Activated naive CD8-positive, alpha-beta T cell treated with anti-CD3 and anti-CD28 coated beads, Interleukin-2, amount 10 ng/mL, durations not matched to agents 7 days and 5 days (primary cell): Measurements from ENCODE around the gene CLSTN2. TPM values are rescaled to one million over a fixed set of nuclear protein-coding genes. Genes with fewer than 3 reads are reported as not detected.

ENCODE experiments used
- ATAC-seq: fragments of 150-1000 bp; cut with Tn5 transposase; one replicate; pipeline ENCODE4 v1.10.0; 2021; ENCODE audit warnings: low read depth, moderate library complexity
- POLR2A ChIA-PET: fragments of 350-600 bp; sonication (Branson Sonifier 250); formaldehyde crosslinking; loops from one replicate; lab custom pipeline; 2021; ENCODE audit warnings: antibody characterized with exemption; lab: Charles Lee
- DNase-seq: peaks from one replicate; pipeline ENCODE4 v3.0.0; 2021
- H3K27ac Mint-ChIP-seq: one replicate; pipeline ENCODE4 v1.8.0; 2022; ENCODE audit warnings: mild to moderate bottlenecking, mixed read lengths
- H3K27me3 Mint-ChIP-seq: one replicate; pipeline ENCODE4 v1.8.0; 2022; ENCODE audit warnings: mild to moderate bottlenecking, moderate library complexity, mixed read lengths
- H3K36me3 Mint-ChIP-seq: one replicate; pipeline ENCODE4 v1.8.0; 2021; ENCODE audit warnings: mild to moderate bottlenecking, mixed read lengths
- H3K4me1 Mint-ChIP-seq: one replicate; pipeline ENCODE4 v1.8.0; 2021; ENCODE audit warnings: mixed read lengths
- H3K4me3 Mint-ChIP-seq: one replicate; pipeline ENCODE4 v1.8.0; 2022; ENCODE audit warnings: mild to moderate bottlenecking, moderate library complexity, mixed read lengths
- H3K9me3 Mint-ChIP-seq: one replicate; pipeline ENCODE4 v1.8.0; 2021; ENCODE audit warnings: mixed read lengths
- total RNA-seq, 2 experiments: library from RNA; stranded (reverse); gene quantifications; one replicate each; pipeline ENCODE4 v1.2.3, GENCODE V29; 2021

The CLSTN2 gene
- total RNA-seq, 2 experiments from 2014 or later: not detected

DNA sequence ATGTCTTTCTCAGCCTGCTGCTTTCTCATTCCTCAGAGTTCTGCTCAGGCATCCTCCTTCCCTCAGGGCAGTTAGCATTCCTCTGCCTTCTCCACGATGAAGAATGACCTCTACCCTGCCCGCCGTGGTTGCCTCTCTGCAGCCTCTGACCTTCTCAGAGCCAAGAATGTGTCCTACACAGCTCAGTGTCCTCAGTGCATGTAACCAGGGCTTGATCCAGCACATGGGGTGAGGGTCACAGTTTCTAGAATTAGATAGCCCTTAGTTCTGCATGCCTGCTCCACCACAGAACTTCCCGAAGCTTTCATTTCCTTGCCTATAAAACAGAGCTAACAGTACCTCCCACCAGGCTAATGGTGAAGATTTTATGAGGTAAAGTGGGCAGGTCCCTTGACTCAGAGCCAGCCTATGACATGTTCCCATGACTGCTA lies 182.1 kb downstream of the CLSTN2 start:
- no peak overlapping the region for H3K4me3 Mint-ChIP-seq
- no peaks in the 10 kb centered on the region for H3K9me3 Mint-ChIP-seq
- no peaks in the 10 kb centered on the region for H3K36me3 Mint-ChIP-seq
- ATAC-seq: no peak
- DNase-seq: no peak
- H3K27ac Mint-ChIP-seq: no peak overlapping the region
- H3K27me3 Mint-ChIP-seq: peaks cover 3% of the 10 kb centered on the region
- POLR2A ChIA-PET: no interaction called here
- H3K4me1 Mint-ChIP-seq: no peaks in the 10 kb centered on the region

DNA sequence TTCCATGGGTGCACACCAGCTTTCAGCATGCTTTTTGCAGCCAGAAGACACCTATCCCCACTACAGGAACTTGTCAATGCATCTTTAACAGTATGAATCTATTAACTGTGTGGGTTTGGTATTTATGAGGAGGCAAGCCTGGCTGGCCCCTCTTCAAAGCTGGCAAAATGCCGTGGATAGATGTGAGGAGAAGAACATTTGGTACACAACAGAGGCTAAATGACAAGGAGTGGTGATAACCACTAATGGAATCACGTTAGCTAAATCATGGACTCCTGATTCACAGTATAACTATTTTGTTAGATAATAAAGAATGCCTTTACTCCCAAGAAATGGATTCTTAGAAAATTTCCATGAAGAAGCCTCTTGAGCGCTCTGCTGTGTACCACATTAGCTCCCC lies 187.2 kb downstream of the CLSTN2 start:
- H3K27ac Mint-ChIP-seq: no peak overlapping the region
- DNase-seq (no peak), ATAC-seq (no peak)
- POLR2A ChIA-PET: no interaction called here
- no peak overlapping the region for H3K4me3 Mint-ChIP-seq
- H3K36me3 Mint-ChIP-seq: no peaks in the 10 kb centered on the region
- H3K9me3 Mint-ChIP-seq: no peaks in the 10 kb centered on the region
- H3K4me1 Mint-ChIP-seq: no peaks in the 10 kb centered on the region
- peaks cover 3% of the 10 kb centered on the region for H3K27me3 Mint-ChIP-seq

DNA sequence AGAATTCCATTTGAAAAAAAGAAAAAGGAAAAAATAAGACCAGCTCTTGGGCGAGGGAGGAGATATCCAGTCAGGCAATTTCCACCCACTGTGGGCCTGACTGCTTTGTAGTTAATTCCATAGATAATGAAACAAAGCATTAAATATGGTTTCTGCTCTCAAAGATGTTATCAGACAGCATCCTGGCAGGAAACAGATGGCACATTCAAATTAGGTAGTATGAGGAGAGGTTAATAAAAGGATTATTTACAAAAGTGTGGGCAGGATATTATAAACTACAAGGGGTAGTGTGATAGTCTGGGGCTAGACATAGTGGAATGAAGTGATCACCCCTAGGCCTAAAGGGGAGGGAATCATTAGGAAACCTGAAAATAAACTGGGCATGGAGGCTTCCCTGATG lies 193.2 kb downstream of the CLSTN2 start:
- DNase-seq: no peak
- H3K27me3 Mint-ChIP-seq: no peaks in the 10 kb centered on the region

DNA sequence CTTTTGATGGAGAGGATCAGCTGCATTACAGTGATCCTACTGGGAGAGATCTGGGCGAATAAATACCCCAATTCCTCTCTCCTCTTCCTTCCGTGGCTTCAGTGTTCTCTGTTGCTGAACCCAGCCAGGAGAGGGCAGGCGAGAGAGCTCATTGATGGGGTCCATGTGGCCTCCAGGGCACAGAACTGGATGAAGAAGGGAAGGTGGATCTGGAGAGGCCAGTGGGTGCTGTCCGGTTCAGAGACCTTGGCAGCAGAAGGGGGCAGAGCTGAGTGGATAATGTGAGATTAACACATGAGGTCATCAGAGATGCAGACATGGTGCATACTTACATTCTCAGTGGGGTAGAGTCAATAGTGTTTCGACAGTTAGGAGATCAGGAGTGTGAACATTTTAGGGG lies 193.6 kb downstream of the CLSTN2 start:
- H3K4me3 Mint-ChIP-seq: no peak overlapping the region
- ATAC-seq: no peak
- no peaks in the 10 kb centered on the region for H3K9me3 Mint-ChIP-seq
- peak; percentile 30 for DNase-seq
- H3K27me3 Mint-ChIP-seq: no peaks in the 10 kb centered on the region
- no peaks in the 10 kb centered on the region for H3K4me1 Mint-ChIP-seq
- no peaks in the 10 kb centered on the region for H3K36me3 Mint-ChIP-seq
- POLR2A ChIA-PET: no interaction called here
- no peak overlapping the region for H3K27ac Mint-ChIP-seq

More for the DNA sequence above, 193.2 kb downstream of the CLSTN2 start:
- H3K9me3 Mint-ChIP-seq: no peaks in the 10 kb centered on the region
- no peak for ATAC-seq
- H3K4me3 Mint-ChIP-seq: no peak overlapping the region
- POLR2A ChIA-PET: no interaction called here
- no peaks in the 10 kb centered on the region for H3K36me3 Mint-ChIP-seq
- H3K27ac Mint-ChIP-seq: no peak overlapping the region
- H3K4me1 Mint-ChIP-seq: no peaks in the 10 kb centered on the region

DNA sequence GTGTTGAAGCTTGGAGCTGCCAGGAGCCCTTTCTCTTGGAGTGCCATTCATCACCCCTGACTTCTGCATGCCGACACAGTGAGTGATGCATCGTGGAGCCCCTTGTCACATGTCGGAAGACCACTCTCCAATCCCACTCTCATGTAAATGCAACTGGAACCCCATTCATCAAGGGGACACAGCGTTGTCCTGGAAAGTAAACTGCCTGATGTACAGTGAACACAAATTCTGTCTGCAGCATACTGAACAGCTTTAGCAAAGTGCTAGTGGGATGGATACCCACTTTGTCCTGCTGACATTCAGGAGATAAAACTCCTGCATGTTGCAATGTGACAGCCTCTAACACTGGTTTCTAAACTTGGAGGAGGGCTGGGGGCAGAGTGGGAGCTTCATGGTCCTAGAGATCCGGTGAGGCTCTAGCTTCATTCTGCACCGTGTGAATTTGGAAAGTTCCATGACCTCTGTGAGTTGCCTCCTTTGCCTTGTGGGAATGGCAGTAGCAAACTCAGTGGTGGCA lies 194.8 kb downstream of the CLSTN2 start:
- Mint-ChIP-seq H3K4me1 (no peaks in the 10 kb centered on the region), H3K4me3 (no peak overlapping the region), H3K36me3 (no peaks in the 10 kb centered on the region), H3K9me3 (no peaks in the 10 kb centered on the region), H3K27me3 (no peaks in the 10 kb centered on the region), H3K27ac (no peak overlapping the region)
- ATAC-seq: no peak
- POLR2A ChIA-PET: no interaction called here
- no peak for DNase-seq

DNA sequence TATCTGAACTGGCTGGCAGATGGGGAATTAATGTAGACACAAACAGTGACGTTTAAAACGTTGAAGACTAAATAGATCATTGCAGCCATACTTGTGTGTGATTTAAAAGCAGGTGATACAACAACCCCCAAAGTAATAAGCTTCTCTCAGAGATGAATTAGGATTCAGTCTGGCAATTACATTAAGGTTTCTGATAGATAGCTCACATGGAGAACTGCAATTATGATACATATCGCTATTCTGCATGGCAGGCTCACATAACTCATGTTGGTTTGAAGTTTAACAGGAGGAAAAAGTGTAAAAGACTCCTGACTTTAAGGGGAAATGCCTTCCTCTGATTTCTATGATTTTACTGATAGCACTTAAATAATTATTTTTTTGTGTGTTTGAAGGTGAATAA lies 196.9 kb downstream of the CLSTN2 start:
- H3K27me3 Mint-ChIP-seq: no peaks in the 10 kb centered on the region
- DNase-seq: no peak
- H3K9me3 Mint-ChIP-seq: no peaks in the 10 kb centered on the region
- POLR2A ChIA-PET: no interaction called here
- H3K27ac Mint-ChIP-seq: no peak overlapping the region
- H3K4me1 Mint-ChIP-seq: no peaks in the 10 kb centered on the region
- no peaks in the 10 kb centered on the region for H3K36me3 Mint-ChIP-seq
- ATAC-seq: no peak
- no peak overlapping the region for H3K4me3 Mint-ChIP-seq

DNA sequence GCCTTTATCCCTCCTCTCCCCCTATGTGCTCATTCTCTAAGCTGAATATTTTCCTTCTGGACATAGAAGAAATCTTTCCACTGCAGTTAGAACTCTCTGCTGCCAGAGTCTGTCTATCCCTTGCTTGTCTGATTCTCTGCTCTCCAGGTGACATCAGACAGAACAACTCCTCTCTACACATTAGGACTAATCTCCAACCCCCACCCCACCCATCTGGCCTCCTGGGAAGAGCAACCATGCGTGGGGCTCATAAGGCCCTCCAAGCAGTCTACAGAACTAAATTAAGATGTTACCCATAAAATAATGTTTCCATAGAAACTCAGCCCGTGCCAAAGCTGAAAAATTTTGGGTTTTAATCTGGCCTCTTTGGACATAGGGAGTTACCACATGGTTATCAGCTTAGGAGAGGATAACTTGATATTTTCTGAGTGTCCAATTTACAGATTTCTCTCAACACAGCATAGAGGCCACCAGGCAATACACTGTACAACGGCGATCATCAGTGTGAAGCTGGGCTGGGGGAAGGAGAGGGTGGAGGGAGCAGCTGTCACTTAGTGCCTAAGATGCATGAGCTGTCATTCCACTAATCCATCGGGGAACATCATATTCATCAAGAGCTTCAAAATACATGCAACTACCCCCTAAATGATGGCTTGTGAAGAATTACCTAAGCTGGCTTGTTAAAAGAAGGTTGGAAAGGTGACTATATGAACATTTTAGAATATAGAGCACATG lies 199.4 kb downstream of the CLSTN2 start:
- no peak for ATAC-seq

DNA sequence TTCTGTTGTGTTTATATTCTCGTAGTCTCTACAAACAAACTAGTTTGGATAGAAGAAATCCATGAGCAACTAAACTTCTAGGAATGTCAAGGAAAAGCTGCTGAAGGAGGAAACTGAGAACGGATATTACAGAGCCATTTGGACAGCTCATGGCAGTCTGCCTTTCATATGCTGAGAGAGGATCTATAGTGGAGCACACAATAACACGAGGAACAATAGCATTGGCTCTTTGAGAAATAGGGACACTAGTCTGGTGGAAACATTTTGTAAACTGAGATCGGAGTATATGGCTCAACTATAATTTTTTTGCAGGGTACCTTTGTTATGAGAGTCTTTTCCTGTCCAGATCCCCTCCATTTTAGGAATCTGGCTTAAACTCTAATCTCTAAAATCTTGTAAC lies 200.5 kb downstream of the CLSTN2 start:
- no peaks in the 10 kb centered on the region for H3K27me3 Mint-ChIP-seq
- no peak for ATAC-seq
- POLR2A ChIA-PET: no interaction called here

More for the DNA sequence above, 199.4 kb downstream of the CLSTN2 start:
- no peaks in the 10 kb centered on the region for H3K4me1 Mint-ChIP-seq
- H3K27ac Mint-ChIP-seq: no peak overlapping the region
- no peak overlapping the region for H3K4me3 Mint-ChIP-seq
- no peaks in the 10 kb centered on the region for H3K9me3 Mint-ChIP-seq
- POLR2A ChIA-PET: no interaction called here
- no peak for DNase-seq
- H3K36me3 Mint-ChIP-seq: no peaks in the 10 kb centered on the region
- no peaks in the 10 kb centered on the region for H3K27me3 Mint-ChIP-seq

DNA sequence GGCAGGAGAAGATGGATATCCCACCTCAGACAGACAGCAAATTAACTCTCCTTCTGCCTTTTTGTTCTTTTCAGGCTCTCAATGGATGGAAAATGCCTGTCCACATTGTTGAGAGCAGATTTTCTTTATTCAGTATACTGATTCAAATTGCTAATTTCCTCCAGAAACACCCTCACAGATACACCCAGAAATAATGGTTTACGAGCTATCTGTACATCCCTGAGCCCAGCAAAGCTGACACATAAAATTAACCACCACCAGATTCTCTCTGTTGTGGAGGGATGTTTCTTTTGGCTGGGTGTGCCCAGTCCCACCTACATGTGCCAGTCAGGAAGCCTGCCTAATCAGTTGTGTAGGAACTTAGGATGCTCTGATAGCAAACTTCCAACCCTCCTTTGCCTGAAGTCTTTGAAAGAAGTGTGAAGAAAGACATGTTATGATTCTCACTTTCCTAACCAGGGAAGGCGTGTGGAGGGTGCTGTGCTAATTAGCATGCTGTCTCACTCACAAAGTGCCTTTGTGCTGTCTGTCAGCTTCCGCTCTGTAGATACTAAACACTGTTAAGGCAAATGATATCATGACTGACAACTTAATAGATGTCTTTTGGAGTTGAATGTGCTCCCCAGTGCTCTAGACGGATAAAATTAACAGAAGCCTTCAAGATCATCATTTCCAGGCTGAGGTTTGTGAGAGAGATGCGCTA lies 208.5 kb downstream of the CLSTN2 start:
- H3K36me3 Mint-ChIP-seq: no peaks in the 10 kb centered on the region
- ATAC-seq (no peak), DNase-seq (no peak)
- H3K4me3 Mint-ChIP-seq: no peak overlapping the region
- no peak overlapping the region for H3K27ac Mint-ChIP-seq
- POLR2A ChIA-PET: no interaction called here
- peaks cover 1% of the 10 kb centered on the region for H3K27me3 Mint-ChIP-seq
- no peaks in the 10 kb centered on the region for H3K9me3 Mint-ChIP-seq
- no peaks in the 10 kb centered on the region for H3K4me1 Mint-ChIP-seq

More for the DNA sequence above, 200.5 kb downstream of the CLSTN2 start:
- H3K36me3 Mint-ChIP-seq: no peaks in the 10 kb centered on the region
- H3K27ac Mint-ChIP-seq: no peak overlapping the region
- H3K4me3 Mint-ChIP-seq: no peak overlapping the region
- H3K4me1 Mint-ChIP-seq: no peaks in the 10 kb centered on the region
- DNase-seq: no peak
- no peaks in the 10 kb centered on the region for H3K9me3 Mint-ChIP-seq

DNA sequence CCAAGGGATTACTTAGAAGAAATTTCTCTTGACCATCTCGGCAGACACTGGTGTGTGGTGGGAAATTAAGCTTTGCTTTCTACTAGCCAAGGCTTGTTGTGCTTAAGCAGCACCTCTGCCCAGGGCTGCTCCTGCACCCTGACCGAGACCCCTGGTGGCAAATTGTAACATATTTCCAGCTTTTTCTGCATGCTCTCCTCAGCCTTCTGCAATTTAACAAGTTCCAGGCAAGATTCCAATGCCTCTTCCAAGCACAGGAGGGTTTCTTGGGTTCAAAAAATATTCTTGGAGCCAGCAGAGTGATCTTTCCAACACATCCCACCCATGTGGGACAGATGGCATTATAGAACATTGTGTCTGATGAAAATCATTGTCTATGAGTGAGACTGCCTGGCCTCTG lies 210.5 kb downstream of the CLSTN2 start:
- POLR2A ChIA-PET: no interaction called here
- Mint-ChIP-seq H3K27me3 (peaks cover 1% of the 10 kb centered on the region), H3K27ac (no peak overlapping the region), H3K36me3 (no peaks in the 10 kb centered on the region), H3K4me1 (no peaks in the 10 kb centered on the region), H3K4me3 (no peak overlapping the region), H3K9me3 (no peaks in the 10 kb centered on the region)
- no peak for DNase-seq
- no peak for ATAC-seq

DNA sequence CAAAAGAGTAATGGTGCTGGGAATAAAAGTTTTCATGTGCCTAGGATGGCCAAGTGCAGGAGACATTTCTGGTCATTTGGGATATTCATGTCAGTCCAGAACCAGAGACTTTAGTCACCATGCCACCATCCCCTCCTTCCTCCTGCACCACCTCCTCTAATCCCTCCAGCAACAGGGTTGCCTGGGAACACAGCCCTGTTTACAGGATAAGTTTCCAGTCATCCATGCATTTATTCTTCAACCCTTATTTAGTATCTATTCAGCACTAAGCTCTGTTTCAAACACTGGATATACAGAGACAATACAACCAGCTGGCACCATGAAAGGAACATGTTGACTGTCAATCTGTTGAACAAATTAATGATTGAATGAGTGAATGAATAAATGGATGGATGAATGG lies 211.7 kb downstream of the CLSTN2 start:
- Mint-ChIP-seq H3K4me1 (no peaks in the 10 kb centered on the region), H3K9me3 (no peaks in the 10 kb centered on the region), H3K36me3 (no peaks in the 10 kb centered on the region), H3K4me3 (no peak overlapping the region), H3K27me3 (no peaks in the 10 kb centered on the region), H3K27ac (no peak overlapping the region)
- ATAC-seq (no peak), DNase-seq (no peak)
- POLR2A ChIA-PET: no interaction called here

DNA sequence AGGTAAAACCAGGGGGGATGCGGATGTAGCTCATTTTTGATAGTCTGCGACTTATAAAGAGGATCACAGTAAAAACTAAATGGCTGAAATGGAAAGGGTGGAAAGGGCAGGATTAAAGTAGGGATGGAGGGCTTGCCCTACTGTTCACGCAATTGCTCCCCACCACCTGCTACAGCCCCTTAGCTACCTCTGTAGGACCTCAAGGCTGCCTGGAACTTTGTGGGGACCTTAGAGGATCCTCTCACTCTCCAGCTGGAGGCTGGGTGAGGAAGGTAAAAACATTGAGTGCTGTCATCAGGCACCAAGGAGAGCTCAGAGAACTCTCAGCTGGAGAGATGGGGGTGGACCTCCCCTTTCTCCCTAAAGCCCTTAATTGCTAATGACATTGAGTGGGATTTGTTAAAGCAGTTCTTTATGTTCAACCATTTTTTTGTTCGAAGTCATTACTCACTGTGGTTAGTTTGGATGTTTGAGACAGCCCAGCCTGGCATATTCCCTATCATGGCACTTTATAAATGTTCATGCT lies 213.0 kb downstream of the CLSTN2 start:
- H3K4me1 Mint-ChIP-seq: no peaks in the 10 kb centered on the region
- no peaks in the 10 kb centered on the region for H3K27me3 Mint-ChIP-seq
- H3K4me3 Mint-ChIP-seq: no peak overlapping the region
- POLR2A ChIA-PET: no interaction called here
- ATAC-seq (no peak), DNase-seq (no peak)
- no peak overlapping the region for H3K27ac Mint-ChIP-seq
- H3K36me3 Mint-ChIP-seq: no peaks in the 10 kb centered on the region
- H3K9me3 Mint-ChIP-seq: no peaks in the 10 kb centered on the region

DNA sequence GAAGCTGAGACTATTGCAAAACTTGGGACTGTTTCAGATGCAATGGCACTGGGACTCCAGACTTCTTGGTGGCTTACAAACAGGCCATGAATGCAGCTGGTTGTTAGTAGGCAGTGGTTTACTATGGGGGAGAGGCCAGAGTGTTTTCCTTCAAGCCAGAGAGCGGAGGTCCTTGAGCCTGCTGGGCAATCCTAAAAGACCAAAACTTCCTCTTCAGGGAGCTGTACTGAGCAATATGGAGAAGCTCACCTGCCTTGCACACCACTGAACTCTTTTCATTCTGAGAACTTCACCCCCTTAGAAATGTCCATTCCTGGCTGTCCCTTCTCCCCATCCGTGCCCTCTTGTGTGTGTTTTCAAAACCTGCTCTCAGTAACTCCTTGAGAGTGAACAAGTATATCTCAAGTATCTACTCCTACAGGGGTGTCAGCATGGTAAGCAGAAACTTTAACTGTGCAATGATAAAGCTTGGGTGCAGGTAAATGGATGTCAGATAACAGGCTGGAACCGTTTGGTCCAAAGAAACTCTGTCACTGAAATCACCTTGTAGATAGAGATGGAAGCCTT lies 213.9 kb downstream of the CLSTN2 start:
- Mint-ChIP-seq H3K9me3 (no peaks in the 10 kb centered on the region), H3K4me1 (no peaks in the 10 kb centered on the region), H3K36me3 (no peaks in the 10 kb centered on the region), H3K27me3 (no peaks in the 10 kb centered on the region), H3K4me3 (no peak overlapping the region), H3K27ac (no peak overlapping the region)
- POLR2A ChIA-PET: no interaction called here
- DNase-seq: no peak
- no peak for ATAC-seq
